GM18517 (cell line): ENCODE results near the gene ABCG8.

Experiments
- ATAC-seq: cut with Tn5 transposase; IDR thresholded peaks from one replicate; pipeline ENCODE4 v1.9.1; 2021; ENCODE audit warnings: mild to moderate bottlenecking, moderate library complexity; ENCODE audit not compliant: unreplicated experiment

The ABCG8 gene

DNA sequence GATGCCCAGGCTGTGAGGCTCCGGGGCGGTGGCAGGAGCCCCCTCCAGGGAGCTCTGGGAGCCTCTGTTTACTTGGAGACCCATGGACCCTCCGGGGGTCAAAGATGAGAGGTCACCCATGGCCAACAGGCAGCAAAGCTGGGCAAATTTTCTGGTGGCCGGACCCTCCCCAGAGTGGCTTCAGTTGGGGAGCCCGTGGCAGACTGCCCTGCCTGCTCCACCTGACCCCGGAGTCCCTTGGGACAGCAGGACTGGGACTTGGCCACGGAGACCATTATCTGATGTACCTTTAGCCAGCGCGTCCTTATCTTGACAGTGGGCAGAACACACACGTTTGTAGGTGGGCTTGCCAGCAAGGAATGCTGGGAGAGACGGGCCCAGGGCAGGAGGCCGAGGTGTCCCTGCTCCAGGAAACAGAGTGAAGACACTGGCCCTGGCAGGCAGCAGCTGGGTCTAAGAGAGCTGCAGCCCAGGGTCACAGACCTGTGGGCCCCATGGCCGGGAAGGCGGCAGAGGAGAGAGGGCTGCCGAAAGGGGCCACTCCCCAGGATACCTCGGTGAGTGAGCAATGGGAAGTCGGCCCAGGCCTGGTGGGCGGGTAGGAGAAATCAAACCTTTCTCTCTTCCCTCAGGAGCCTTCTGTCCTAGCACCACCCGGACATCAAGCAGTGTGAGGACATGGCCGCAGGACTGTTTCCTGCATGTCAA lies at the start of gene ABCG8, which contains the start of gene ABCG5:
Gene ABCG8 (plus strand): TSS at position 412 of the 708 bp plus-strand sequence. CDS start 83 bp downstream, at position 495.
Gene ABCG5 (minus strand): TSS at position 280 of the 708 bp plus-strand sequence. CDS start 160 bp downstream, at position 120.
- no peak for ATAC-seq

DNA sequence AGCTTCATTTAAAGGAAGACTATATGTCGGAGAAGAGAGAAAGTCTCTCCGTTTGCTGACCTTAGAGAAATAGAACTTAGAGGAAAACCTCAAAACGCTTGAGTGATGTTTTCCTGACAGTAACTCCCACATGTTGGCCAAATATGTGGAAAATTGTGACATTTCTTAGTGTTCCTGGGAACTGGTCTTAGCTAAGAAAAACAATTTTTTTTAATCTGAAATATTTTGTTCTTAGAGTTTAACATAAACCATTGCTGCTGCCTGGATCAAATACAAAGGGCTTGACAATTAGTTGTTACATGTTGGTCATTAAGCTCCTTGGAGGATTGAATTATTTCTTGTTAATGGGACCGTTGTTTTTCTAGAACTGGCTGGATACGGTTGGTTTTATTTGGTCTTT lies 48.6 kb upstream of the ABCG8 start:
- ATAC-seq = no peak

DNA sequence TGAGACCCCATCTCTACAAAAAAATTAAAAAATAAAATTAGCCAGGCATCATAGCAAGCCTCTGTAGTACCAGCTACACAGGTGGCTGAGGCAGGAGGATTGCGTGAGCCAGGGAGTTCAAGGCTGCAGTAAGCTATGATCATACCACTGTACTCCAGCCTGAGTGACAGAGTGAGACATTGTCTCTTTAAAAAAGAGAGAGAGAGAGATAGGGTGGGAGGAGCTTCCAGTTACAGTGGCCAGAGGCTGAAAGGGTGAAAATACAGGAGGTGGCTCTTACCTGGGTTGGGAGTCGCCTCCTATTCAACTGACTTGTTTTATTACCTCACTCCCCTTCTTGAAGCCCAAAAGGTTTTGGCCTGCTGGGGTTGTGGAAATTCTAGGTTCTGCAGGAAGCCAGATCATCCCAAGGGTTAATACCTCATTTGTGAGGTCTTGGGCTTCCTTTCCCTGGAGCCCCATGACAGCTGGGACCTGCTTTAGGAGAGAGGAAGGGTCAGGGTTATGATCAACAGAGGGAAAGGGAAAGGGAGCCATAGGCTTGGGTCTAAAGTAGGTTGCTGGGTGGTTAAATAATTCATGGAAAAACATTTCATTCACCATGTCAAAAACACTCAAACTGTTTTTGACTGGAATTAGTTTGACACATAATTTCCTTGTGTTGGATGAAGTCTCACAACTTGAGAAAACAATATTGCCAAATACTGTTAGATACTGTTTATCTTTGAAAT lies 47.6 kb upstream of the ABCG8 start:
- ATAC-seq = no peak

DNA sequence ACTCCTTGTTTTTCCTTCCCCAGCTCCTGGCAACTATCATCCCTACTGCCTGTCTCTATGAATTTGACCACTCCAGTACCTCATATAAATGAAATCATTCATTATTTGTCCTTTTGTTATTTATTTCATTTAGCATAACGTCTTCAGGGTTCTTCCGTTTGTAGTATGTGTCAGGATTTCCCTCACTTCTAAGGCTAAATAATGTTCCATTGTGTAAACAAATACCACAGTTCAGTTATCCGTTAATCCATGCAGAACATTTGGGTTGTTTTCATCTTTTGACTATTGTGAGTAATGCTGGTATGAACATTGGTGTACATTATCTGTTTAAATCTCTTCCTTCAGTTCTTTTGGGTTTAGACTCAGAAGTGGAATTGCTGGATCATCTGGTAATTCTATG lies 46.1 kb upstream of the ABCG8 start:
- no peak for ATAC-seq

DNA sequence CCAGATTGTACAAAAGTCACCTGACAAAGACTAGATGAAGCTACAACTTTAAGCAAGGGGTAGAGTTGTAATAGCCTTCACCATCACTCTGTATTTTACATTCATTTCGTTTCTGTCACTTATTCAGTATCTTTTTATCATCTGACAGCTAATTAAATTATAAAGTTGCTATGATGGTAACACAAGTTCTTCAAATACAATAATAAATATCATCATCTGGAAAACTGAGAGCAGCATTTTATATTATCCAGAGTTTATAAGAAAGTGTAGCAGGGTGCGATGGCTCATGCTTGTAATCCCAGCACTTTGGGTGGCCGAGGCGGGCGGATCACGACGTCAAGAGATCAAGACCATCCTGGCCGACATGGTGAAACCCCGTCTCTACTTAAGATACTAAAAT lies 43.8 kb upstream of the ABCG8 start:
- ATAC-seq = no peak

DNA sequence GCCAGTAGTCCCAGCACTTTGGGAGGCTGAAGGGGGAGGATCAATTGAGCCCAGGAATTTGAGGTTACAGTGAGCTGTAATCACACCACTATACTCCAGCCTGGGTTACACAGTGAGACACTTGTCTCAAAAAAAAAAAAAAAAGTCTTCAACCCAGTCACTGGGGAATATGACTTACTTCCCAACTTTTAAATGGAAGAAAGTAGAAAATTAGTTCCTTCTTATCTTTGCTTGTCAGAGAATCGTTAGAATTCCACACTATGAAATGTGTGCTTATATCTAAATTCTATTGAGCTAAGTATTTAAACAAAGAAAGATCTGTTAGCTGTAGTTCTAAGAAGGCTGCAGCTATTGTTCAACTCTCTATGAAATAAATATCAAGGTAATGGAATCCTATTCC lies 42.6 kb upstream of the ABCG8 start:
- no peak for ATAC-seq

DNA sequence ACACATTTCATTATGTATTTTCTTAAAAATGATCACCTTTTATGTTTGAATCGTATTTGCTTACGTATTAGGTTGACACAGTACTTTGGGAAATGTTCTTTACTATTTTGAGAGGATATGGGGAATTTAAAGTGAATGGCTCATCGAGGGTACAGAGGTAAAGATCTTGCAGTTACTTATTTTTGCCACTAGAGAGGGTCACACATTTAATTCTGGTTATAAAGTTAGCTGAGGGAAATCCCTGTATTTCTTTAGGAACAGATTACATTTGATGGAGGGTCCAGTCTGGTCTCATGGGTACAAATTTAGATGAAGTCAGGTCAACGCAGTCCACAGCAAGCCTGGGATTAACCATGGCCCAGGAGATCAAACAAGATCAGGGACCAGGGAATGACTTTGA lies 40.5 kb upstream of the ABCG8 start:
- ATAC-seq = no peak

DNA sequence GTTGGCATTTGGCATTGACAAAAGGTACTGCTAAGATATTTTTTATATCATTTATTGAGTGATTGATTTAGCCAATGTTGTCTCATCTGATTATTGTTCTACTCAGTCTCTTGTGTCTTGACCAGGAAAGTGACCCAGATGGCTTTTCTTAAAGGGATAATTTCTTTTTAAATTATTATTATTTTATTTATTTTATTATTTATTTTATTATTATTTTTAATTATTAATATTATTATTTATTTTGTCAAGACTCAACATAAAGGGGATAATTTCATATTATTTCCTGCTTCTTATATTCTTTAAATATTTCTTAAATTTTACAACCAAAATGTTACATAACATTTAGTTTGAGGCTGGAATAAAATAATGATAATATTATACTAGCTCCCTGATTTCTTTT lies 37.9 kb upstream of the ABCG8 start:
- ATAC-seq = no peak

DNA sequence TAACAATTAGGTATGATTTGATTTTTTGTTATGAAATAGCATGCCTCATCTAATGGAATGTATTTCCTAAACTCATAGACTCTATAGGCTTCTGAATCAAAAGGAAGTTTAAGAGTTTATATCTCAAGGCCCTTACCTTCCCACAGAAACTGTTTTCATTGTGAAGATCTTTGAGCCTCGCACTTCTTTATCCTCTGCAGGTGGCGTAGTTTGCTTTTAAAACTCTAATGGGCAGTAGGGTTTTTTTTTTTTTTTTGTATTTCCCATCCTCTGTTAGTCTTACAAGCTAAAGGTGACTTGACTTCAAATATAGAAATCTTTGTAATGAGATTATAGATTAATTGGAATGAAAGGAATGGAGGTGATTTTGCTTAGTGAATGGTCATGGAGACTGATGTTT lies 36.6 kb upstream of the ABCG8 start:
- no peak for ATAC-seq

DNA sequence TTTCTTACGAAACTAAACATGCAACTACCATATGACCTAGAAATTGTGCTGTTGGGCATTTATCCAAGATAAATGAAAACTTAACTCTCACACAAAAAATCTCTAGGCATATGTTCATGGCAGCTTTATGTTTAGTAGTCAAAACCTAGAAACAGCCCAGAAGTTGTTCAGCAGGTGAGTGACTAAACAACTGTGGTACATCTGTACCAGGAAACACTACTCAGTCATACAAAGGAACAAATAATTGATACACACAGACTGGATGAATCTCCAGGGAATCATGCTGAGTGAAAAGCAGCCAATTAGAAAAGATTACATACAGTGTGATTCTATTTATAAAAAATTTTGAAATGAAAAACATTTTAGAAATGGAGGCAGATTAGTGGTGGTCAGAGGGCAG lies 35.7 kb upstream of the ABCG8 start:
- no peak for ATAC-seq

DNA sequence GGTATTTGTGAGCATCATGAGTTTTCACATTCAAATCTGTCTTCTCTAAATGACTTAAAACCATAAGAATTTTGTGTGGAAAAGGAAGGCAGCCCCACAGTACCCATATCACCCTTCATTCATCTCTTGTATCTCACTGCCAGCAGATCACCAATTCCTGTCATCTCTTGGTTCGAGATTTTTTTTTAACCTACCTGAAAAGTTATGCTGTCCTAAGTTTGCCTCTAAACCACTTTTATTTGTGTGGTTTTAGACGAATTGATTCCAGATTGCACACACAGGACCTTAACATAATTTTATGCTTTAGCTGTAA lies 32.1 kb upstream of the ABCG8 start:
- ATAC-seq = no peak

DNA sequence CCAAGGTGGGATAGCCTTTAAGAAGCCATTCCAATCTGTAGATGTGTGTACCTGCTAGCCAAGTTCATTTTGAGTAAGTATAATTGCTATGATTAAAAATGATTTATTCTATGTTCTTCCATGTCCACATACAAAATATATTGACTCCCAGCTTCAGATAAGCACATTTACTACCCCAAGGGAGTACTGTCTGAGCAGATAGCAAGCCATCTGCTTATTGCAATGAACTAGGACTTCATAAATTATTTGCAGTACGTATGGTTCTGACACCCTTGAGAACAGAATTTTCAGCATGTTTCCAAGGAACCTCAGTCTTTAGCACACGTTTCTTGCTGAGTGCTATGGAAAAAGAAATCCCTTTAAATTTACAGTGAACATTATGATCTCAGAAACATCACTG lies 28.3 kb upstream of the ABCG8 start:
- no peak for ATAC-seq

DNA sequence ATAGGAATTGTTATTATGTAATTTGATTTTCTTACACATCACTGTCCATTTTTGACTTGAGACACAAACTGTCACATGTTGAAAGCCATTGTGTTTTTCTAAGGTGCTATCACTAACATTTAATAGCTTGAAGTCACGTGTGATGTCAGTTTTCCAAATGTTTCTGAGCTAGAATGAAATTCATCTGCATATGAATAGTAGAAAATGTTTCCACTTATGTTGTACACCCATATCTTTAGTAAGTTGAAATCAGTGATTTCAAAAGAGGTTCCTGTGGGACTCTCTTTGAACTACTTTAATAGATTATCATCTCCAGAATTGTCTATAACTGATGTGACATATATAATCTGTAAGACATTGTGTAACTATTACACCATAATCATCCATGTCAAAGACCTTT lies 27.9 kb upstream of the ABCG8 start:
- ATAC-seq = no peak

DNA sequence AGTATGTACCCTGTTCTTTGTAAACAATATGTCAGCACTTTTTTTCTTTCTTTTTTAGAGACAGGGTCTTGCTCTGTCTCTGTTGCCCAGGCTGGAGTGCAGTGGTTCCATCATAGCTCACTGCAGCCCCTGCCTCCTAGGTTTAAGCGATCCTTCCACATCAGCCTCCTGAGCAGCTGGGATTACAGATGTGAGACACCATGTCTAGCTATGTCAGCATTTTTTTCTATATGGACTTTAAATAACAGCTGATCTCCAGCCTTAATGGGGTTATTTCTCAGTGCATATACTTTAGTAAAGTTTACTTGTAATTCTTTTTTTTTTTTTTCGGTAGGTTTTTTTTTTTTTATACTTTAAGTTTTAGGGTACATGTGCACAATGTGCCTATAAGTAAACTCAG lies 26.8 kb upstream of the ABCG8 start:
- ATAC-seq = no peak

DNA sequence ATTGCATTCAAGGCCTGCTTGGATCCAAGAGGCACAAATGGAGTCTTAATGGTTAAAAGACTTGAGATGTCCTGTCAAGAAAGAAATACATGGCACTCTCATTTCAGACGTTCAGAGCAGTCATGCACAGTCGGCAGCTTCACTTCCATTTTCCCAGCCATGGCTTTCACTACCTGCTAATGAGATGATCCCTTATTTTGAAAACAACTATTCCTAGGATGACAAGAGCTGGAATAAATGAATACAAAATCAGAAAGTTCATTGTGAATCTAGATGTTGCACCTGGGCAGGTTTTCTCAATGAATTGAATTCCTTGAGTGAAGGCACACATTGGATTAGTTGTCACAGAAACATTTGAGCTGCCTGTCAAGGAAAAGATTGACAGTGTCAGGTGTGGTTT lies 25.8 kb upstream of the ABCG8 start:
- no peak for ATAC-seq

DNA sequence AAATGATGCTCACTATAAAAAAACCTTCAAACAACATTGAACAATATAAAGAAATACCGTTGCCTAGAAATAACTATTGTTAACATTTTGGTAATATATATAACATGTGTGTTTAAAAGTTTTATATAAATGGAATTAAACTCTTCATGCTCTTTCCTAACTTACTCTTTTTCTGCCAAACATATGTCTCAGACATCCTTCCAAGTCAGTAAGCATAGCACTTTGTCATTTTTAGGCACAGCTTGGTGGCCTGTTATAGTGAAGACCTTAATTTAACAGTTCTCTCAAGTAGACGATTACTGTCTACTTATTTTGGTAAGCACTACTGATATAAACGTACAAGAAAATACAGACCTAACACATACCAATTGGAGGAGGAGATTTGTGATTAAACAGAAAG lies 24.1 kb upstream of the ABCG8 start:
- no peak for ATAC-seq

DNA sequence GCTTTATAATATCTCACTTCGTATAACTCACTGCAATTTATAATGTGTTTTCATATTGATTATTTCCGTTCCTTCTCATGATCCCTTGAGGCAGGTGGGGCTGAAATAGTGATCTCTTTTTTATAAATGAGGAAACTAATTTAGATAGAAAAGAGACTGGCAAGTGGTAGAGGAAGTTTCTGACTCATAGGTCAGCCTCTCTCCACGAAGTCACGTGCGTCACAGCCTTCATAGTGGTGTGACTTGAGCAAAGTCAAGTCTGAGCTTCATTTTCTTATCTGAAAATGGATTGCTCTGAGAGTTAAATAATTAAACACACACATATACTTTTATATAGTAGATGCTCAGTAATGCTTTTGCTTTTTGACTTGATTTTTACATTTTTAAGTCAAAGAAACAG lies 20.0 kb upstream of the ABCG8 start:
- no peak for ATAC-seq

DNA sequence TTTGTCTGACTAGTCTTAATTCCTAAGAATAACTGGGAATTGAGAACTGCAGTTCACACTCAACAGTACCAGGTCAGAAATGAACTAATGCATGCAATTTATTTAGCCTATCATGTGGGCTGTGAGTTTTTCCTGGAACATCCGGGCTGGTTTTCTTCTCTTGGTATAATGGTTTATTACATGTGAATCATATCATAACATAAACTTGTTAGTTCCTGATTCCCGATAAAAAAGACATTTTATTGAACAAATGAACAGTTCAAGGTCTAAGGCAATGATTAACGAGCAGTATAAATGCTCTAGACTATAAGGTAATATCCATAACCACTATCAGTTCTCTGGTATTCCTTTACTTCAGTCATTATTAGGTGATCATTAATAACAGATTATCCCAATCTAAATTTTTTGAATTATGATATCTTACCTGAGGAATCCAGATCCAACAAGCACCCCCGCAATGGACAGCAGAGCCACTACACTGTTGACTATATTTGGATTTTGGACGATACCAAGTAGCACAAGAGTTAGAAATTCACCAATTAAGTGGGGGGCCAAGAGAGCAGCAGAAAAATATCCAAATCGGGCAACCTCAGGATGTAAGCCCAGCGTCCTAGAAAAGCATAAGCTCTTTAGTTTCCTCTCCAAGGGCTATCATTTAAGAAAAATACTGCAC lies 19.1 kb upstream of the ABCG8 start:
- ATAC-seq = no peak

DNA sequence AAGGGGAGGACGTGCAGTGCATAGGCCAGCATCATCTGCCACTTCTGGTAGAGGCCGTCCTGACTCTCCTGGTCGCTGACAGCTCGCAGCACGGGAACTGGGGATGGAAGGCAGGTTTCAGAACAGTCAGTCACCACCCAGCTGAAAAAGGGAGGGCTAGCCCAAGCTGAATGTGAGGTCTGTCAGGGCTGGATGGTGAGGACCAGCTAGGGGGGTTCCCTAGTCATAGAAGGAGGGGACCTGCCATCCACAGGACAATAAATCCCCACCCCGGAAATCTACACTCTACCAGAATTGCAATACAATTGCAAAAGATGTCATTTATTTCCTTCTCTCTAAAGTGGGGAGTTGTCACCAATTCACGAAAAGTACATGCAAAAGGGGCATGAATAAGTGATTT lies 15.9 kb upstream of the ABCG8 start:
- no peak for ATAC-seq

DNA sequence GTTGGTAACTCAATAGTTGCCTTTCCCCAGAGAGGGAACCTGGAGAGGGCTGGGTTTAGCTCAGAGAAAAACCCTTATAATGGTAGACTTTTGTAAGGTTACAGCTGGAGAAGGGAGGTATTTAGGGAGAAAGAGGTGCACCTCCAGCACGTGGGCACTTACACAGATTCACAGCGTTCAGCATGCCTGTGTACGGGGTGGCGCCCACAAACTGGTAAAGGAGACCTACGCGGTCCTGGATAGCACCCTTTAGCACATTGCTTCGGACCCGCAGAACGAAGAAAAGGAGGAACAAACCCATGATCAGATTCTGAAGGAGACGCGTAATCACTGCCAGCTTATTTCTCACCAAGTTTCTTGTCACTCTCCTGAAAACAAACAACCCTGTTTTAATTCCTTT lies 15.0 kb upstream of the ABCG8 start:
- ATAC-seq = no peak

DNA sequence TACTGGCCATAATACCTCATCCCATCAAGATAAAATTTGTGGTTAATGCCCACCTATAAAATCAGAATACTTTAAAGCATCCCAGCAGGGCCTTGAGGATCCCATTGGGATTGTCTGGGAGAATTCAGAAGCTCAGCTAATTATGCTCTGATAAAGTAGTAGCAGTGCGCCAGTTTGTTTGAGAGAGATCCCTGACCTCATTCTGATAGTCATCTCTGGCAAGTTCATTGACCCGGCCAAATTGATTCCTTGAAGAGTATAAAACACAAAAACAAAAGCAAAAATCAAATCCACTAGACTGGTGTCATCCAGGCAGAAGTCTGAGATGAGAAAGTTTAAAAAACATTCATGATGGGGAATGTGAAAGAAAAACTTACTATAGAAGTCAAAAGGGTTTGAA lies 14.3 kb upstream of the ABCG8 start:
- ATAC-seq = no peak

DNA sequence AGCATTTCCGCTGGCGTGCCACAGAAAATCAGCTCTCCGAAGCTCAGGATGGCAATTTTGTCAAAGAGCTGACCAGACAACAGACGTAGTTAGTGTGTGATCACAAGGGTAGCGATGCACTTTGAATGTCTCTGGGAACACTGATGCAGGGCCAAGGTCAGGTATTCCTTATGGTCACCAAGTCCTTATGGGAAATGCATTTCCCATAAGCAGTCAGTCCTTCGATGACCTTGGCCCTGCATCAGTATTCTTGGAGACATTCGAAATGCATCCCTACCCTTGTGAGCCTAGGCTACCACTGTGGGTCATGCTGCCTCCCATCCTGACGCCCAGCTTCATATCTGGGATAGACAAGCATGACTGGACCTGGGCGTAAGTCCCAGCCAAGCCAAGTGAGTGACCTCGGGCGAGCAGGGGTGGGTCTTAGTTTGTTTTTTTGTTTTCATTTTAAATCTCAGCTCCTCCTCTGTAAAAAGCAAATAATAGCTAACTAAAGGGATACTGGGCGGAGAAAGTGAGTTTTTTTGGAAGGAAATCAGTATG lies 13.7 kb upstream of the ABCG8 start:
- no peak for ATAC-seq
